HCT116 (cell line): Measurements from ENCODE around the gene NDUFA9. TPM values are rescaled to one million over a fixed set of nuclear protein-coding genes. Genes with fewer than 3 reads are reported as not detected.

Source experiments
- ATAC-seq: fragments of 200-7000 bp; cut with Tn5 transposase; 2 replicates; pipeline ENCODE4 v1.9.1; 2020; ENCODE audit warnings: mild to moderate bottlenecking, moderate library complexity
- BruUV-seq: library from RNA; stranded (reverse); fragments of 400-500 nt; replicated peaks from 2 replicates; lab custom pipeline; 2021; lab: Mats Ljungman, UMichigan
- CTCF ChIA-PET: fragments of 300-600 bp; sonication (Branson Sonifier 250); formaldehyde crosslinking; loops from one replicate; lab custom pipeline; 2021; ENCODE audit warnings: antibody characterized with exemption; lab: Charles Lee
- POLR2A ChIA-PET: fragments of 300-600, 350-600 bp; sonication (Branson Sonifier 250); formaldehyde crosslinking; loops from one replicate; lab custom pipeline; 2021; ENCODE audit warnings: antibody characterized with exemption; lab: Charles Lee
- RAD21 ChIA-PET, 2 experiments: fragments of 300-600 bp; sonication (Branson Sonifier 250); formaldehyde crosslinking; loops; one replicate each; lab custom pipeline; 2023; ENCODE audit warnings: low total read pairs in 2 of 2; ENCODE audit not compliant: uncharacterized antibody in 2 of 2, unreplicated experiment in 2 of 2, low non-redundant PET in 1 of 2; lab: Charles Lee
- DNase-seq: peaks from one replicate; pipeline ENCODE4 v3.0.0-alpha.2; 2010; ENCODE audit warnings: low read depth, low spot score
- H2AFZ ChIP-seq: fragments of 200-600 bp; shearing (Covaris generic), sonication (generic); 2 replicates; pipeline ENCODE4 v1.6.1; 2017; ENCODE audit warnings: low read depth, mixed run types, mixed read lengths, antibody characterized with exemption, low read length; ENCODE audit not compliant: poor library complexity, severe bottlenecking
- H3K27ac ChIP-seq: 2 replicates; pipeline ENCODE4 v1.5.1; 2012; ENCODE audit warnings: low read depth, low read length
- H3K27me3 ChIP-seq: fragments of 200-600 bp; sonication (generic); 2 replicates; pipeline ENCODE4 v1.6.1; 2016; ENCODE audit warnings: mixed run types, low read length, mixed read lengths; ENCODE audit not compliant: insufficient read depth
- H3K36me3 ChIP-seq, 2 experiments: fragments of 200-500 bp in 1 of 2; fragments of 200-600 bp in 1 of 2; sonication (Bioruptor generic) in 1 of 2; sonication (generic) in 1 of 2; 2 replicates each; pipeline versions ENCODE4 v1.5.1 to v1.6.1; 2014 to 2016; ENCODE audit warnings: low read length in 2 of 2, inconsistent platforms in 1 of 2, mixed read lengths in 1 of 2, mixed run types in 1 of 2; ENCODE audit not compliant: insufficient read depth in 2 of 2, control insufficient read depth in 1 of 2
- H3K4me1 ChIP-seq, 2 experiments: fragments of 200-600 bp in 1 of 2; sonication (generic) in 1 of 2; 2 replicates each; pipeline versions ENCODE4 v1.5.1 to v1.6.1; 2012 to 2017; ENCODE audit warnings: low read length in 2 of 2, inconsistent platforms in 1 of 2, mild to moderate bottlenecking in 1 of 2, mixed read lengths in 1 of 2, mixed run types in 1 of 2, moderate library complexity in 1 of 2; ENCODE audit not compliant: insufficient read depth in 2 of 2, control insufficient read depth in 1 of 2
- H3K4me2 ChIP-seq: fragments of 200-600 bp; sonication (generic); 2 replicates; pipeline ENCODE4 v1.6.1; 2017; ENCODE audit warnings: mixed run types, low read length, mixed read lengths
- H3K4me3 ChIP-seq, 2 experiments: fragments of 200-600 bp in 1 of 2; sonication (generic) in 1 of 2; replicated peaks in 1 of 2; 2 replicates each; pipeline ENCODE4 v1.5.1; 2011 to 2016; ENCODE audit warnings: low read length in 2 of 2, control low read depth in 1 of 2, low read depth in 1 of 2, mild to moderate bottlenecking in 1 of 2, mixed read lengths in 1 of 2, mixed run types in 1 of 2
- H3K79me2 ChIP-seq: fragments of 200-600 bp; sonication (generic); 2 replicates; pipeline ENCODE4 v1.6.1; 2017; ENCODE audit warnings: mild to moderate bottlenecking, mixed run types, low read length, moderate library complexity, mixed read lengths; ENCODE audit not compliant: insufficient read depth
- H3K9ac ChIP-seq: fragments of 200-600 bp; sonication (generic); 2 replicates; pipeline ENCODE4 v1.6.1; 2016; ENCODE audit warnings: low read length, mixed read lengths
- H3K9me2 ChIP-seq: fragments of 200-600 bp; sonication (generic), shearing (Covaris generic); 2 replicates; pipeline ENCODE4 v1.6.1; 2017; ENCODE audit warnings: mixed run types, mild to moderate bottlenecking, moderate library complexity; ENCODE audit not compliant: insufficient read depth
- H3K9me3 ChIP-seq, 2 experiments: fragments of 200-500 bp in 1 of 2; fragments of 200-600 bp in 1 of 2; sonication (Bioruptor generic) in 1 of 2; sonication (generic) in 1 of 2; 2 replicates each; pipeline ENCODE4 v1.6.1; 2014 to 2017; ENCODE audit warnings: low read length in 2 of 2, mixed read lengths in 2 of 2, inconsistent platforms in 1 of 2, low read depth in 1 of 2, mild to moderate bottlenecking in 1 of 2, mixed run types in 1 of 2, moderate library complexity in 1 of 2; ENCODE audit not compliant: control insufficient read depth in 1 of 2, insufficient read depth in 1 of 2
- H4K20me1 ChIP-seq: fragments of 200-600 bp; sonication (generic), shearing (Covaris generic); 2 replicates; pipeline ENCODE4 v1.6.1; 2017; ENCODE audit warnings: mixed run types, mild to moderate bottlenecking, moderate library complexity; ENCODE audit not compliant: insufficient read depth
- CTCF ChIP-seq, 3 experiments: fragments of 200-600 bp in 1 of 3; sonication (generic) in 1 of 3; IDR thresholded peaks in 2 of 3; conservative IDR thresholded peaks in 1 of 3; 2 replicates each; pipeline ENCODE4 v1.5.1; 2012 to 2017; ENCODE audit warnings: low read depth in 2 of 3, low read length in 2 of 3, antibody characterized with exemption in 1 of 3, borderline replicate concordance in 1 of 3, control low read depth in 1 of 3, mild to moderate bottlenecking in 1 of 3, mixed read lengths in 1 of 3, mixed run types in 1 of 3, moderate library complexity in 1 of 3; ENCODE audit not compliant: insufficient read depth in 1 of 3
- EGR1 ChIP-seq: IDR thresholded peaks from 2 replicates; pipeline ENCODE4 v1.6.1; 2012; ENCODE audit warnings: low read depth
- ELF1 ChIP-seq: IDR thresholded peaks from 2 replicates; pipeline ENCODE4 v1.6.1; 2012; ENCODE audit warnings: low read depth, borderline replicate concordance
- EZH2 ChIP-seq: fragments of 200-600 bp; sonication (generic); IDR thresholded peaks from 2 replicates; pipeline ENCODE4 v1.6.1; 2017; ENCODE audit warnings: antibody characterized with exemption, mixed run types
- EZH2phosphoT487 ChIP-seq: fragments of 200-600 bp; IDR thresholded peaks from 2 replicates; pipeline ENCODE4 v1.6.1; 2018; ENCODE audit warnings: antibody characterized with exemption, borderline replicate concordance
- MAX ChIP-seq: IDR thresholded peaks from 2 replicates; pipeline ENCODE4 v1.6.1; 2012
- POLR2AphosphoS5 ChIP-seq: IDR thresholded peaks from 2 replicates; pipeline ENCODE4 v1.6.1; 2011; ENCODE audit warnings: mild to moderate bottlenecking, low read depth, low read length, moderate library complexity
- RAD21 ChIP-seq: IDR thresholded peaks from 2 replicates; pipeline ENCODE4 v1.6.1; 2012; ENCODE audit warnings: low read depth, mild to moderate bottlenecking
- YY1 ChIP-seq: IDR thresholded peaks from 2 replicates; pipeline ENCODE4 v1.6.1; 2011; ENCODE audit warnings: low read length, low read depth, moderate library complexity, mild to moderate bottlenecking; ENCODE audit not compliant: insufficient replicate concordance; ENCODE audit errors: extremely low read depth
- ZNF274 ChIP-seq: fragments of 200-500 bp; sonication (Bioruptor generic); IDR thresholded peaks from 2 replicates; pipeline ENCODE4 v1.6.1; 2014; ENCODE audit warnings: mild to moderate bottlenecking, low read depth, low read length, inconsistent platforms
- intact Hi-C: fragments of 100-400 bp; cut with micrococcal nuclease; formaldehyde crosslinking; loops from 2 replicates; pipeline ENCODE4 v1.10.0; 2022
- total RNA-seq: library from RNA; stranded (reverse); gene quantifications from one replicate; pipeline ENCODE4 v1.2.1, GENCODE V29; 2021; ENCODE audit not compliant: unreplicated experiment

Gene NDUFA9
- total RNA-seq, 1 experiment from 2014 or later, result 95.4 TPM

DNA sequence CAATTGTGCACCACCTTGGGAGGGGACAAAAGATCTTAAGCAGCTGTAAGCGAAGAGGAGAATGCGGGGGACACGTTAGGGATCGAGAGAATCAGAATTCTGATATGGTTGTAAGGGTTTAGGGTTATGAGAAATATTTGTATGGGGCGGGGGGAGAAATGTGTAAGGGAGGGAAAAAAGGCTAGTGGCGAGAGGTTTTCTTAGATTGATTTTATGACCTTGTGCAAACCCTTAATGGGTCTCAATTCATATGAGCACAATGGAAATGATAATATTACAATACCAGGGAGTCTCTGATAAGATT is 396 bp downstream of the NDUFA9 start (continued):
- TF ChIP-seq CTCF (IDR thresholded peaks at IDR 0.05 in 2 of 3, conservative IDR thresholded peaks at IDR 0.05 in 1 of 3; ENCODE audit: borderline replicate concordance in 1 of 3, insufficient read depth in 1 of 3, low read depth in 2 of 3, low read length in 2 of 3) (no peak), POLR2AphosphoS5 (no peak), ZNF274 (no peak), RAD21 (no peak), MAX (no peak), ELF1 (no peak), EZH2phosphoT487 (no peak)

DNA sequence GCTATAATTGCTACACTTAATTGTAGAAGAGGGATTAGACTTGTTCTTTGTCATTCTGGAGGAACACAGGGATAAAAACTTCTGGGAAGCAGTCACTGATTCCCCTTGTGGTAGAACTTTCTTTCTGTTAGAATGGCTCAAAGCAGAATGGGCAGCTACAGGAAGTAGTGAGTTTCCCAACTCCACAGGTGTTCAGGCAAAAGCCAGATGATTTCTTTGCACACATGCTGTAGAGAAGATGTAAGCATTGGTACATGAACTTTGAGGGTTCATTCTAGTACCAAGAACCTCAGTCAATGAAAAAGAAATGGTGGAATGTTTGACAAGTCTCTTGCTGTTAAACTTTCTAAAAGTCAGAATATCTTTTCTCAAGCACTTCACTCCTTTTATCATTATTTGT is 4.3 kb downstream of the NDUFA9 start:
- H3K27ac ChIP-seq, result no peak overlapping the region
- no peak overlapping the region for H2AFZ ChIP-seq
- DNase-seq, result no peak
- no TSS peak for BruUV-seq
- no peak overlapping the region for H3K4me3 ChIP-seq
- H3K4me1 ChIP-seq, result peaks cover 4 to 12% of the 10 kb centered on the region in 2 experiments
- H3K36me3 ChIP-seq, result peaks cover 16 to 23% of the 10 kb centered on the region in 2 experiments; a peak in 3 of 4 replicates
- H4K20me1 ChIP-seq, result no peaks in the 10 kb centered on the region; the same call in 1 of the 2 replicates
- intact Hi-C loops, result no loop called here
- CTCF ChIA-PET, result no interaction called here
- TF ChIP-seq ELF1 (no peak), EZH2 (no peak), MAX (no peak), RAD21 (no peak), EGR1 (no peak), ZNF274 (no peak), CTCF (IDR thresholded peaks at IDR 0.05 in 2 of 3, conservative IDR thresholded peaks at IDR 0.05 in 1 of 3; ENCODE audit: borderline replicate concordance in 1 of 3, insufficient read depth in 1 of 3, low read depth in 2 of 3, low read length in 2 of 3) (no peak), YY1 (no peak)
- no peak overlapping the region for H3K9ac ChIP-seq
- H3K9me2 ChIP-seq, result no peaks in the 10 kb centered on the region
- H3K27me3 ChIP-seq, result no peaks in the 10 kb centered on the region
- RAD21 ChIA-PET, result no interaction called here
- POLR2A ChIA-PET, result no interaction called here
- peaks cover 59% of the 10 kb centered on the region for H3K79me2 ChIP-seq
- H3K4me2 ChIP-seq, result no peak overlapping the region
- no peaks in the 10 kb centered on the region for H3K9me3 ChIP-seq
- ATAC-seq, result no peak
